Activated CD4-positive, alpha-beta T cell treated with anti-CD3 and anti-CD28 coated beads for 24 hours (primary cell): ENCODE measurements around the gene AP5S1.

Experiments used
- DNase-seq, 2 donors: peaks; one replicate each; pipeline ENCODE4 v3.0.0-alpha.2; 2020; ENCODE audit warnings: low read depth in 2 of 2

Gene AP5S1

DNA sequence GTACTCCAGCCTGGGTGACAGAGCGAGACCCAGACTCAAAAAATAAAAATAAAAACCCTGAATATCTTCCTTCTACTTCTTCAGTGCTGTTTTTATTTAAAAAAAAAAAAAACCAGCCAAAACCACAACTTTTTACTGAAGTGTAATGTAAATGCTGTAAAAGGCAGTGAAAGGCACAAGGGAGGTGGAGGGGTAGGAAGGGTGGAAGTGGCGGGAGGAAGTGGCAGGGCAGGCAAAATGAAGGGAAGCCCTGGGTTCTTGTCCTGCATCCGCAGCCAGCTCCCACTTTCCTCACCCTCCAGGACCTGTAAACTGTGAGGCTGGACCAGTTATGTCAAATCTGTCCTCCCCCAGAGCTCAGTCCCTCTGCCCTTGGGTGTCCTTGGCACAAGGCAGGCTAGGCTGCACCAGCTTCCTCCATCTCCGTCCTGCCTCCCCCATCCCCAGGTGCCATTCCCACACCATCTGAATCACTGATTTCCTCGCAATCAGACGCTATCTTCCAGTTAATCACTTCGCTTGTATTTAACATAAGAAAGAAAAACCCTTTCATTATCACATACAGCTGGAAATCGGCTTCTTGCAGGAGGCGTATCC lies 55.1 kb downstream of the AP5S1 start:
- DNase-seq: no peak

DNA sequence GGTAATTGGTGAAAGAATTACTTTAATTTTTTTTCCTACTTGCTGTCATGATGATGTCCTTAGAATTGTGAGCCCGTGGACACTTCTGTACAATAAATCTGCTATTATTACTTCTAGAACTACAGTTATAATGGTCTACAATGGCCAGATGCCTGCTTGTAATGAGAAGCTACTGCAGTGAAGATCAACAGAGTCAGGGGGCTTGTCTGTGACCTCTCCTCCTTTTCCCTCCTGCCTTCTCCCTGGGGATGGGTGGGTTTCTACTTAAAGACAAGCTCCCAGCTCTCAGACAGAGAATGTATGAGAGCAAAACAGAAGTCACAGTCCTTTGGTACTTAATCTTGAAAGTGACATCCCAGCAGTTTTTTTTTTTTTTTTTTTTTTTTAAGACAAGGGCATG lies 55.7 kb downstream of the AP5S1 start:
- no peak for DNase-seq

DNA sequence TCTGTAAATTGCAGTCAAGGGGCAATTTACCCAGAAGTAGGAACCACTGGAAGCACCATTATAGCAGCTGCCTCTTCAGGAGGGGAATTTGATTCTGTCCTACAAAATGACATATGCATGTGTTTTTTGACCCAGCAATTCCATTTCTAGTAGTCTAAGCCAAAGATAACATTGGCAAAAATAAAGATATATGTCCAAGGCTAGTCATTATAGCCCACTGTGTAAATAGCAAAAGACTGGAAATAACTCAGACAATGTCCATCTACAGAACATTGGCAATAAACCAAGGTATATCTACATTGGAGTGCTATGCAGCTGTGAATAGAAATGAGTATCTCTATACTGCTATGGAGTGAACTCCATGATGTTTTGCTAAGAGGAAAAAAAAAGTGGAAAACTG lies 56.3 kb downstream of the AP5S1 start:
- no peak for DNase-seq
